Sigmoid colon (tissue), 7 donors: ENCODE results near the gene SLC16A7. TPM values are rescaled to one million over a fixed set of nuclear protein-coding genes. Genes with fewer than 3 reads are reported as not detected.
"Not testable (repeated sequence)": the region's sequence is repeated elsewhere in the genome, so short reads cannot be mapped to it uniquely, and the experiment has no call there.

Source experiments
- DNase-seq: peaks from one replicate; pipeline ENCODE4 v3.0.0-alpha.2; 2019
- H3K27ac ChIP-seq, 4 donors: fragments of 200-600 bp; sonication (generic); one replicate each; pipeline ENCODE4 v1.5.1; 2016 to 2019; ENCODE audit warnings: mild to moderate bottlenecking in 1 of 4
- H3K27me3 ChIP-seq, 3 donors: fragments of 200-600 bp; sonication (generic); one replicate each; pipeline ENCODE4 v1.5.1; 2019; ENCODE audit warnings: mild to moderate bottlenecking in 1 of 3
- H3K36me3 ChIP-seq, 4 donors: fragments of 200-600 bp; sonication (generic); one replicate each; pipeline ENCODE4 v1.5.1; 2016 to 2019
- H3K4me1 ChIP-seq, 4 donors: fragments of 200-600 bp; sonication (generic); one replicate each; pipeline ENCODE4 v1.5.1; 2017 to 2019
- H3K4me3 ChIP-seq, 4 donors: fragments of 200-600 bp; sonication (generic); one replicate each; pipeline ENCODE4 v1.5.1; 2017 to 2019; ENCODE audit warnings: mild to moderate bottlenecking in 2 of 4, moderate library complexity in 1 of 4
- H3K9me3 ChIP-seq, 4 donors: fragments of 200-600 bp in 3 of 4; sonication (generic) in 3 of 4; one replicate each; pipeline versions ENCODE4 v1.5.1 to v1.6.1; 2013 to 2019
- EP300 ChIP-seq, 4 donors: sonication (generic); formaldehyde crosslinking; IDR thresholded peaks; one replicate each; pipeline ENCODE4 v1.6.1; 2017; ENCODE audit warnings: antibody characterized with exemption in 4 of 4
- POLR2A ChIP-seq, 2 donors: fragments of 450-650 bp; IDR thresholded peaks; one replicate each; pipeline ENCODE4 v1.6.1; 2016; ENCODE audit warnings: antibody characterized with exemption in 2 of 2, mild to moderate bottlenecking in 2 of 2, moderate library complexity in 2 of 2
- POLR2AphosphoS5 ChIP-seq, 4 donors: sonication (generic); formaldehyde crosslinking; IDR thresholded peaks; one replicate each; pipeline ENCODE4 v1.6.1; 2017; ENCODE audit warnings: antibody characterized with exemption in 4 of 4
- whole genome bisulfite sequencing, 2 donors: extraction: QIAGEN DNeasy Blood & Tissue Kit; methylation state at CpG; one replicate each; pipeline ENCODE4 v1.1.7; 2013; 5-methylcytosine and 5-hydroxymethylcytosine counted together
- intact Hi-C: fragments of 100-400 bp; cut with DNase I; formaldehyde crosslinking; loops from one replicate; pipeline ENCODE4 v1.15.1; 2023
- polyA plus RNA-seq, 3 donors: library from polyadenylated mRNA; stranded (reverse); fragments of 200-250 nt; gene quantifications; one replicate each; pipeline ENCODE4 v1.2.3, GENCODE V29; 2013
- total RNA-seq, 4 donors: library from RNA; depleted of rRNA; stranded (reverse); fragments of >200 nt; gene quantifications; one replicate each; pipeline ENCODE4 v1.1.0, GENCODE V29; 2016
- TF ChIP-seq, protein P1 (sequence below), 4 experiments: fragments of 450-650 bp in 3 of 4; fragments of 200-600 bp in 1 of 4; IDR thresholded peaks; one replicate each; pipeline ENCODE4 v1.5.1; 2016 to 2019; ENCODE audit warnings: antibody characterized with exemption in 4 of 4, mild to moderate bottlenecking in 3 of 4, moderate library complexity in 2 of 4
- donor health status: healthy with polysubstance abuse.
- donor health status: Bipolar disorder and iron deficiency.
- donor health status: healthy.

The SLC16A7 gene
- total and polyA plus RNA-seq, 7 donors, result 0.46 to 38.8 (median 27.1) TPM

DNA sequence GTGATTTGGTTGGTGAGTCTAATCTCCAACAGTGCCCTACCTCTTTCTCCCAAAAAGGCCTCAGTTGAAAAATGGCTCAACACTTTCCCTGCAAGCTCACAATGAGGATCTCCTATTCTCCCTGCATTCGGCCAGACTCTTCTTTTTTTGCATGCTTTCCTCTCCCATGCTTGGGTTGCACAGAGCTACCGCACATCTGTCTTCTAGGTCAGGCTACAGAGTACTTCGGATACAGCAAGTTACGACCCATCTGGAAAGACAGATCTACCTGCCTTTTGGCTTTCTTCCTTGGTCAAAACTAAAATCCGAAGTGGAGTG is 305 bp upstream of the SLC16A7 start:
- no peaks in the 10 kb centered on the region for H3K36me3 ChIP-seq
- H3K27me3 ChIP-seq, result no peaks in the 10 kb centered on the region
- DNase-seq, result no peak
- H3K27ac ChIP-seq, result peak overlapping the region; percentile 94 to 99 (median 97)
- no peak for TF ChIP-seq POLR2A (IDR thresholded peaks at IDR 0.05)
- no peak for TF ChIP-seq POLR2AphosphoS5 (IDR thresholded peaks at IDR 0.05)
- TF ChIP-seq, protein P1, sequence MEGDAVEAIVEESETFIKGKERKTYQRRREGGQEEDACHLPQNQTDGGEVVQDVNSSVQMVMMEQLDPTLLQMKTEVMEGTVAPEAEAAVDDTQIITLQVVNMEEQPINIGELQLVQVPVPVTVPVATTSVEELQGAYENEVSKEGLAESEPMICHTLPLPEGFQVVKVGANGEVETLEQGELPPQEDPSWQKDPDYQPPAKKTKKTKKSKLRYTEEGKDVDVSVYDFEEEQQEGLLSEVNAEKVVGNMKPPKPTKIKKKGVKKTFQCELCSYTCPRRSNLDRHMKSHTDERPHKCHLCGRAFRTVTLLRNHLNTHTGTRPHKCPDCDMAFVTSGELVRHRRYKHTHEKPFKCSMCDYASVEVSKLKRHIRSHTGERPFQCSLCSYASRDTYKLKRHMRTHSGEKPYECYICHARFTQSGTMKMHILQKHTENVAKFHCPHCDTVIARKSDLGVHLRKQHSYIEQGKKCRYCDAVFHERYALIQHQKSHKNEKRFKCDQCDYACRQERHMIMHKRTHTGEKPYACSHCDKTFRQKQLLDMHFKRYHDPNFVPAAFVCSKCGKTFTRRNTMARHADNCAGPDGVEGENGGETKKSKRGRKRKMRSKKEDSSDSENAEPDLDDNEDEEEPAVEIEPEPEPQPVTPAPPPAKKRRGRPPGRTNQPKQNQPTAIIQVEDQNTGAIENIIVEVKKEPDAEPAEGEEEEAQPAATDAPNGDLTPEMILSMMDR (IDR thresholded peaks at IDR 0.05), result no peak
- no peak for TF ChIP-seq EP300 (IDR thresholded peaks at IDR 0.05)
- intact Hi-C loops, result loop anchor here (5.0 kb wide), 1 partner anchor 678 kb away; no protein-coding TSS in a partner anchor
- H3K4me1 ChIP-seq, result peaks cover 0 to 22% (median 8%) of the 10 kb centered on the region in 4 donors
- 0% methylated on average over 5 of the region's 5 CpGs for WGBS, 2 donors
- H3K9me3 ChIP-seq, result no peaks in the 10 kb centered on the region
- H3K4me3 ChIP-seq, result peak overlapping the region; percentile 60 to 79 (median 68)

DNA sequence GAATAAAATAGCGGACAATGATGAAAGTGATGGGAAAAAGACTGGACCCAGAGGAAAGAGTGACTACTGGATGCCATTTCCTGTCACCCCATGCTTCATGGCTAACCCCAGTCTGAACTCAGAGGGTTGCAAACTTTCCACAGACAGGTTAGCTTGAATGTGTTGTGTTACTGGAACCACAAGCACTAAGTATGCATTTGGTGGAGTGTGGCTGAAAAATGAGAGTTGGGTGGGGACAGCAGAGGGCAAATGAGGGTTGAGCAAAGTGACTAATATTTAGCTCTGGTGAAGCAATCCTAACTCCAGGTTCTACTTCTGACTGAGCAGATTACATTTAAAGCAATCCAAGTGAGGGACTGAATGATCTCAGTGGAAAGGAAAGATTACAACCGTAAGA is 1.6 kb downstream of the SLC16A7 start:
- Histone ChIP-seq H3K36me3 (no peaks in the 10 kb centered on the region), H3K4me1 (peaks cover 0 to 22% (median 8%) of the 10 kb centered on the region in 4 donors), H3K27me3 (no peaks in the 10 kb centered on the region), H3K4me3 (peak overlapping the region; percentile 60 to 79 (median 68)), H3K27ac (peak overlapping the region; percentile 94 to 99 (median 97)), H3K9me3 (no peaks in the 10 kb centered on the region)
- 19 to 27% methylated on average over 2 of the region's 2 CpGs for WGBS, 2 donors
- intact Hi-C loops, result loop anchor here (5.0 kb wide), 1 partner anchor 680 kb away; no protein-coding TSS in a partner anchor
- TF ChIP-seq EP300 (IDR thresholded peaks at IDR 0.05) (peak in 2 of 4 donors; percentile 10 to 37), POLR2AphosphoS5 (IDR thresholded peaks at IDR 0.05) (peak; percentile 41 to 77 (median 69)), POLR2A (IDR thresholded peaks at IDR 0.05) (no peak)
- DNase-seq, result peak; percentile 72

DNA sequence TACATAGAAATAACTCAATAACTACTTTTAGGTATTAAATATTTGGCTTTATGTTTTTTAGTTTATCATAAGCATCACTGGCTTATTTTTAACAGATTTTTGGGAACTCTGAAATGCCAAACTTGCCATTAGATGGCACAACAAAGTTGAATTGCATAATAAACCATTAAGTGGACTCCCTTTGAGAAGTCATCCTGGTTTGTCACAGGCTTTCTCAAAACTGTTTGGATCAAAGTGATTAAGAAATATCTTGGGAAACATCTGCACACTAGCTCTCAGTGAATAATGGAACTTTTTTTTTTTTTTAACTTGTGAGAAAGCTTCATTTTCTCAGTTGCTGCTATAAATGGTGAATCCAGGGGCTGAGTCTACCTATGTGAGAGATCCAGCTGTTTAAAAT is 4.3 kb downstream of the SLC16A7 start:
- Histone ChIP-seq H3K4me3 (no peak overlapping the region), H3K4me1 (peaks cover 0 to 16% (median 7%) of the 10 kb centered on the region in 4 donors), H3K36me3 (no peaks in the 10 kb centered on the region), H3K9me3 (no peaks in the 10 kb centered on the region), H3K27me3 (no peaks in the 10 kb centered on the region), H3K27ac (peak overlapping the region in 1 of 4 donors; percentile 58)
- DNase-seq, result no peak
- intact Hi-C loops, result no loop called here
- TF ChIP-seq, protein P1 (IDR thresholded peaks at IDR 0.05), result no peak
- TF ChIP-seq POLR2AphosphoS5 (IDR thresholded peaks at IDR 0.05), result peak in 1 of 4 donors; percentile 27

DNA sequence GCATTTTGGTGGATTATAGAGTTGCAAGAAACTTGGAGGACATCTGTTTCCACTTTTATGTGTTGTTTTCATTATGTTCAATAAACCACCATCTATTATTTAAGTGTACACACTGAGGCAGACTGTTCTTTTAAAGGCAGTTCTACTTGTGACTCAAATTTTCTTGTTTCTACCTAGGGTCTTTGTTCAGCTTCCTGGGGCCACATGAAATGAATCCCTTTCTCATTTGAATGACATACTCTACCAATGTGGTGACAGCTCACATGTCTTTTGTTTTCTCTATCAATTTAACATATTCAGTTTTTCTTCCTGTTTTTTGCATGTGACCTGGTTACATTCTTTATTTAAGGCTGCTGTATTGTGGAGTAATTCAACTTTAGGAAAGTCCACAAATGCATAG is 7.9 kb downstream of the SLC16A7 start:
- Histone ChIP-seq H3K27ac (no peak overlapping the region), H3K36me3 (no peaks in the 10 kb centered on the region), H3K4me3 (no peak overlapping the region), H3K4me1 (no peaks in the 10 kb centered on the region), H3K9me3 (no peaks in the 10 kb centered on the region), H3K27me3 (no peaks in the 10 kb centered on the region)
- DNase-seq, result no peak
- no peak for TF ChIP-seq POLR2A (IDR thresholded peaks at IDR 0.05)
- TF ChIP-seq, protein P1 (IDR thresholded peaks at IDR 0.05), result no peak
- TF ChIP-seq EP300 (IDR thresholded peaks at IDR 0.05), result no peak
- TF ChIP-seq POLR2AphosphoS5 (IDR thresholded peaks at IDR 0.05), result no peak
- intact Hi-C loops, result no loop called here

DNA sequence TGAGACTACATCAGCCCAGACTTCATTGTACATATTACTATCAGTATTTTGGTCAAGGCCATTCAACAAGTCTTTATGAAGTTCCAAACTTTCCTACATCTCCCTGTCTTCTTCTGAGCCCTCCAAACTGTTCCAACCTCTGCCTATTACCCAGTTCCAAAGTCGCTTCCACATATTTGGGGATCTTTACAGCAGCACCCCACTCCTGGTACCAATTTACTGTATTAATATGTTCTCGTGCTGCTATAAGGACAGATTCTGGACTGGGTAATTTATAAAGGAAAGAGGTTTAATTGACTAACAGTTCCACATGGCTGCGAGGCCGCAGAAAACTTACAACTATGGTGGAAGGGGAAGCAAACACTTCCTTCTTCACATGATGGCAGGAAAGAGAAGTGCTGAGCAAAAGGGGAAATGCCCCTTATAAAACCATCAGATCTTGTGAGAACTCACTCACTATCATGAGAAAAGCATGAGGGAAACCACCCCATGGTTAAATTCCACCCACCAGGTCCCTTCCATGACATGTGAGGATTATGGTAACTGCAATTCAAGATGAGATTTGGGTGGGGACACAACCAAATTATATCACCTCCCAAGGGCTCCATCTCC is 17.1 kb downstream of the SLC16A7 start:
- H3K27me3 ChIP-seq, intact Hi-C loops, H3K4me3 ChIP-seq, DNase-seq, H3K4me1 ChIP-seq, H3K36me3 ChIP-seq, H3K27ac ChIP-seq: not testable (repeated sequence)
- 71 to 90% methylated on average over 4 of the region's 4 CpGs for WGBS, 2 donors
- H3K9me3 ChIP-seq, result peaks cover 0 to 11% (median 2%) of the 10 kb centered on the region in 4 donors
